HG03139 (cell line): ENCODE results near the gene TRAP1.

Experiments
- ATAC-seq: cut with Tn5 transposase; IDR thresholded peaks from one replicate; pipeline ENCODE4 v1.9.1; 2021; ENCODE audit not compliant: unreplicated experiment

TRAP1 gene

GRCh38 chr16:3737181-3737580 lies 19.9 kb upstream of the TRAP1 start:
- no peak for ATAC-seq

GRCh38 chr16:3736116-3736515 lies 18.8 kb upstream of the TRAP1 start:
- no peak for ATAC-seq

- no peak for ATAC-seq
Observed at GRCh38 chr16:3735541-3735940, 18.2 kb upstream of the TRAP1 start.

- no peak for ATAC-seq
Observed at GRCh38 chr16:3734758-3735221, 17.5 kb upstream of the TRAP1 start.

- no peak for ATAC-seq
Observed at GRCh38 chr16:3734084-3734757, 16.9 kb upstream of the TRAP1 start.

- ATAC-seq: no peak
Observed at GRCh38 chr16:3732171-3732570, 14.8 kb upstream of the TRAP1 start.

- ATAC-seq: no peak
Observed at GRCh38 chr16:3731126-3731935, 14.0 kb upstream of the TRAP1 start.

- no peak for ATAC-seq
Observed at GRCh38 chr16:3730161-3731125, 13.1 kb upstream of the TRAP1 start.

- no peak for ATAC-seq
Observed at GRCh38 chr16:3729161-3730112, 12.1 kb upstream of the TRAP1 start.

GRCh38 chr16:3728424-3729160 lies 11.3 kb upstream of the TRAP1 start:
- no peak for ATAC-seq

GRCh38 chr16:3727806-3728381 lies 10.6 kb upstream of the TRAP1 start:
- no peak for ATAC-seq

- ATAC-seq: no peak
Observed at GRCh38 chr16:3726021-3726687, 8.8 kb upstream of the TRAP1 start.

GRCh38 chr16:3725276-3725675 lies 8.0 kb upstream of the TRAP1 start:
- ATAC-seq: no peak

- ATAC-seq: no peak
Observed at GRCh38 chr16:3722508-3722907, 5.2 kb upstream of the TRAP1 start.

GRCh38 chr16:3720418-3720817 lies 3.1 kb upstream of the TRAP1 start:
- no peak for ATAC-seq

GRCh38 chr16:3718628-3719027 lies 1.3 kb upstream of the TRAP1 start:
- no peak for ATAC-seq

- no peak for ATAC-seq
Observed at GRCh38 chr16:3718019-3718391, 681 bp upstream of the TRAP1 start.

GRCh38 chr16:3716831-3717234 lies 491 bp downstream of the TRAP1 start:
- peak; percentile 23 for ATAC-seq

- ATAC-seq: no peak
Observed at GRCh38 chr16:3715430-3715829, 1.9 kb downstream of the TRAP1 start.
